SK-N-SH treated with all-trans-retinoic acid at 6 μM for 48 hours (cell line): Measurements from ENCODE around the gene THSD4.
A peak's percentile ranks its signal among the peaks of the same experiment; 100 is the strongest.

Experiments
- ATAC-seq: fragments of 200-7000 bp; cut with Tn5 transposase; 3 replicates; pipeline ENCODE4 v1.9.1; 2020; ENCODE audit warnings: mild to moderate bottlenecking, moderate library complexity
- ARNTL ChIP-seq: fragments of 450-650 bp; formaldehyde crosslinking; IDR thresholded peaks from 2 replicates; pipeline ENCODE4 v1.5.0; 2020; ENCODE audit warnings: low read depth, mild to moderate bottlenecking, moderate library complexity, borderline replicate concordance
- BACH2 ChIP-seq: fragments of 250-450 bp; sonication (Bioruptor Pico); IDR thresholded peaks from 2 replicates; pipeline ENCODE4 v1.9.0; 2021; ENCODE audit warnings: mild to moderate bottlenecking, borderline replicate concordance
- CSDC2 ChIP-seq: fragments of 250-450 bp; sonication (Bioruptor Pico); IDR thresholded peaks from 2 replicates; pipeline ENCODE4 v1.5.0; 2020; ENCODE audit warnings: mild to moderate bottlenecking, moderate library complexity
- GLIS3 ChIP-seq: fragments of 250-450 bp; sonication (Bioruptor Pico); IDR thresholded peaks from 2 replicates; pipeline ENCODE4 v1.5.0; 2020; ENCODE audit warnings: mild to moderate bottlenecking, moderate library complexity
- ISL1 ChIP-seq: fragments of 250-450 bp; sonication (Bioruptor Pico); IDR thresholded peaks from 2 replicates; pipeline ENCODE4 v2.1.2; 2022; ENCODE audit warnings: mild to moderate bottlenecking, moderate library complexity
- OSR1 ChIP-seq: fragments of 250-450 bp; sonication (Bioruptor Pico); IDR thresholded peaks from 2 replicates; pipeline ENCODE4 v1.8.0; 2022; ENCODE audit warnings: moderate library complexity, mild to moderate bottlenecking, inconsistent platforms
- PATZ1 ChIP-seq: fragments of 250-450 bp; sonication (Bioruptor Pico); IDR thresholded peaks from 2 replicates; pipeline ENCODE4 v1.8.0; 2020; ENCODE audit warnings: mild to moderate bottlenecking, moderate library complexity, borderline replicate concordance
- POU6F1 ChIP-seq: fragments of 250-450 bp; sonication (Bioruptor Pico); IDR thresholded peaks from 2 replicates; pipeline ENCODE4 v1.8.0; 2021; ENCODE audit warnings: low read depth, mild to moderate bottlenecking, moderate library complexity, borderline replicate concordance
- PPARA ChIP-seq: fragments of 250-450 bp; sonication (Bioruptor Pico); IDR thresholded peaks from 2 replicates; pipeline ENCODE4 v1.5.0; 2020; ENCODE audit warnings: mild to moderate bottlenecking, borderline replicate concordance
- RARB ChIP-seq: fragments of 250-450 bp; sonication (Bioruptor Pico); IDR thresholded peaks from 2 replicates; pipeline ENCODE4 v1.8.0; 2021; ENCODE audit warnings: mild to moderate bottlenecking, moderate library complexity
- SNAI2 ChIP-seq: fragments of 250-450 bp; sonication (Bioruptor Pico); IDR thresholded peaks from 2 replicates; pipeline ENCODE4 v1.5.0; 2020; ENCODE audit warnings: mild to moderate bottlenecking, moderate library complexity
- TCF4 ChIP-seq: fragments of 250-450 bp; sonication (Bioruptor Pico); IDR thresholded peaks from 2 replicates; pipeline ENCODE4 v1.8.0; 2021; ENCODE audit warnings: mild to moderate bottlenecking, moderate library complexity, borderline replicate concordance
- TOX ChIP-seq: fragments of 250-450 bp; sonication (Bioruptor Pico); IDR thresholded peaks from 2 replicates; pipeline ENCODE4 v1.8.0; 2021; ENCODE audit warnings: mild to moderate bottlenecking, moderate library complexity, borderline replicate concordance
- ZC3H10 ChIP-seq: fragments of 250-450 bp; sonication (Bioruptor Pico); IDR thresholded peaks from 2 replicates; pipeline ENCODE4 v1.5.1; 2021; ENCODE audit warnings: mild to moderate bottlenecking, moderate library complexity
- ZFP3 ChIP-seq: fragments of 250-450 bp; sonication (Bioruptor Pico); IDR thresholded peaks from 2 replicates; pipeline ENCODE4 v1.5.0; 2020; ENCODE audit warnings: mild to moderate bottlenecking, moderate library complexity
- ZFP30 ChIP-seq: fragments of 450-650 bp; formaldehyde crosslinking; IDR thresholded peaks from 2 replicates; pipeline ENCODE4 v1.5.0; 2022; ENCODE audit warnings: mild to moderate bottlenecking, moderate library complexity
- ZNF565 ChIP-seq: fragments of 450-650 bp; formaldehyde crosslinking; conservative IDR thresholded peaks from 2 replicates; pipeline ENCODE4 v1.5.0; 2020; ENCODE audit warnings: low read depth, mild to moderate bottlenecking, moderate library complexity
- ZNF8 ChIP-seq: fragments of 450-650 bp; formaldehyde crosslinking; IDR thresholded peaks from 2 replicates; pipeline ENCODE4 v1.5.0; 2020; ENCODE audit warnings: mild to moderate bottlenecking, moderate library complexity
- TF ChIP-seq, protein P1 (sequence below): fragments of 250-450 bp; sonication (Bioruptor Pico); IDR thresholded peaks from 2 replicates; pipeline ENCODE4 v1.5.1; 2021; ENCODE audit warnings: mild to moderate bottlenecking, moderate library complexity
- TF ChIP-seq, protein P2 (sequence below): fragments of 250-450 bp; sonication (Bioruptor Pico); IDR thresholded peaks from 2 replicates; pipeline ENCODE4 v1.5.1; 2020; ENCODE audit warnings: low read depth, mild to moderate bottlenecking, moderate library complexity

The THSD4 gene

DNA sequence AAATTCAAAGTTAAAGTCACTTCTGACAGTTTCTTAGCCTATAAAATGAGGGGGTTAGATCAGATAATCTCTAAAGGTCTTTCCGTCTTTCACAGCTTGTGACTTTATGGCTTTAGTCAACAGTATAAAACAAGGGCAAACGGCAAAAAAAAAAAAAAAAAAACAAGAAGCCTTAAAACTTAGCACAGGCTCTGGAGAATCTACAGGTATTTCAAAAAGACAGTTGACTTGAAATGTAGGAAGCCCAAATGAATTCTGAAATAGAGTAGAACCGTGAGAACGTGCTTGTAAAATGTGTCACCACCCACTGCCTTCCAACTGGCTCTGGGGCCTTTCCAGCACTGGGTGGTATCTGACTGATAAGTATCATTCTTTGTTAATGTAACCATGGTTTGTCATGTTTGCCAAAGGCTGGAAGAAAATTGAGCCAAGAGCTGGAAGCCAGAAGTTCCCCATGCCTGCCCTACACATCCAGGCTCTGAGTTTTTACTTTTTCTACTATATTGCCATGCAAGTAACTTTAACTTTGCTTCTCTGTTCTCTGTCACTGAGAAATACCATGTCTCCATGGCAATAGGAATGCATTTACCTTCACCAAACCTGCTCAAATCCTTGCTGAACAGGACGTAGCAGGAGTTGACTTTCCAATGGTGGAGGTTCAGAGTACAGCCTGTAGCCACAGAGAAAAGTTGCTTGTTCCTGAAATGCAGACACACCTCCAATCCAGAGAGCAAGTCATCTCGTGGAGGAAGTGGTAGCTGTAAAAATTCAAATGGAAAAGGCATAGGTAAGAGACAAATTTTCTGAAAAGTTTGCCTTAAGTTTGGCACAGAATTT is 35.8 kb upstream of the THSD4 start:
- TF ChIP-seq CSDC2 (CRISPR knock-in tag): no peak
- TF ChIP-seq SNAI2 (CRISPR knock-in tag): no peak
- TF ChIP-seq, protein P1, sequence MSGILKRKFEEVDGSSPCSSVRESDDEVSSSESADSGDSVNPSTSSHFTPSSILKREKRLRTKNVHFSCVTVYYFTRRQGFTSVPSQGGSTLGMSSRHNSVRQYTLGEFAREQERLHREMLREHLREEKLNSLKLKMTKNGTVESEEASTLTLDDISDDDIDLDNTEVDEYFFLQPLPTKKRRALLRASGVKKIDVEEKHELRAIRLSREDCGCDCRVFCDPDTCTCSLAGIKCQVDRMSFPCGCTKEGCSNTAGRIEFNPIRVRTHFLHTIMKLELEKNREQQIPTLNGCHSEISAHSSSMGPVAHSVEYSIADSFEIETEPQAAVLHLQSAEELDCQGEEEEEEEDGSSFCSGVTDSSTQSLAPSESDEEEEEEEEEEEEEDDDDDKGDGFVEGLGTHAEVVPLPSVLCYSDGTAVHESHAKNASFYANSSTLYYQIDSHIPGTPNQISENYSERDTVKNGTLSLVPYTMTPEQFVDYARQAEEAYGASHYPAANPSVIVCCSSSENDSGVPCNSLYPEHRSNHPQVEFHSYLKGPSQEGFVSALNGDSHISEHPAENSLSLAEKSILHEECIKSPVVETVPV: no peak
- TF ChIP-seq ZNF8 (CRISPR knock-in tag): no peak
- no peak for TF ChIP-seq PATZ1 (CRISPR knock-in tag)
- no peak for TF ChIP-seq TCF4 (CRISPR knock-in tag)
- no peak for TF ChIP-seq ZFP30 (CRISPR knock-in tag)
- TF ChIP-seq, all 23 proteins: peak for 0
- peak; percentile 76 for ATAC-seq

DNA sequence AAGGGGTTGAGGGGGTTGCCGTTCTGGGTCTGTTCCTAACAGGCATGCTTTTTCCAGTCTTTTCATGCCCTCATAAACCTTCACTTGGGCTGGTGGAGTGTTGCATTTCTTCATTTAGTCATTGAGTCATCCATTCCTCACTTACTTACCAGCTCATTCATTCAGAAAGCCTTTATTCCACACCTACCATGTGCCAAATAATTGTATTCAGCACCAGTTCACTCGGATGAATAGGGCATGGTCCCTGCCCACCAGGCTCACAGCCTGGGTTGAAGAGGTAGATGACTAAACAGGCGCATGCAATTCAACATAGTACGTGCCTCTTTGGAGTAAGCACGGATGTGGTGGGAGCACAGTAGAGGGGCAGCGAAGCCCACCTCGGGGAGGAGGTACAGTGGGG is 35.1 kb upstream of the THSD4 start:
- TF ChIP-seq ZNF8 (CRISPR knock-in tag) (no peak), ZC3H10 (CRISPR knock-in tag) (no peak), BACH2 (no peak), TCF4 (CRISPR knock-in tag) (no peak), PATZ1 (CRISPR knock-in tag) (no peak), ZNF565 (no peak), CSDC2 (CRISPR knock-in tag) (no peak), OSR1 (CRISPR knock-in tag) (no peak), TOX (CRISPR knock-in tag) (no peak), SNAI2 (CRISPR knock-in tag) (no peak), PPARA (no peak), ZFP30 (CRISPR knock-in tag) (no peak), ISL1 (CRISPR knock-in tag) (no peak), GLIS3 (CRISPR knock-in tag) (no peak), ZFP3 (no peak), POU6F1 (CRISPR knock-in tag) (no peak), ARNTL (CRISPR knock-in tag) (no peak), RARB (CRISPR knock-in tag) (no peak)
- TF ChIP-seq, protein P2, sequence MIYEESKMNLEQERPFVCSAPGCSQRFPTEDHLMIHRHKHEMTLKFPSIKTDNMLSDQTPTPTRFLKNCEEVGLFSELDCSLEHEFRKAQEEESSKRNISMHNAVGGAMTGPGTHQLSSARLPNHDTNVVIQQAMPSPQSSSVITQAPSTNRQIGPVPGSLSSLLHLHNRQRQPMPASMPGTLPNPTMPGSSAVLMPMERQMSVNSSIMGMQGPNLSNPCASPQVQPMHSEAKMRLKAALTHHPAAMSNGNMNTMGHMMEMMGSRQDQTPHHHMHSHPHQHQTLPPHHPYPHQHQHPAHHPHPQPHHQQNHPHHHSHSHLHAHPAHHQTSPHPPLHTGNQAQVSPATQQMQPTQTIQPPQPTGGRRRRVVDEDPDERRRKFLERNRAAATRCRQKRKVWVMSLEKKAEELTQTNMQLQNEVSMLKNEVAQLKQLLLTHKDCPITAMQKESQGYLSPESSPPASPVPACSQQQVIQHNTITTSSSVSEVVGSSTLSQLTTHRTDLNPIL (CRISPR knock-in tag): no peak
- TF ChIP-seq, protein P1: no peak
- ATAC-seq: no peak
